HCT116 (cell line): ENCODE data around the gene CFAP45.

Source experiments
- CEBPB ChIP-seq: IDR thresholded peaks from 2 replicates; pipeline ENCODE4 v1.6.1; 2012; ENCODE audit warnings: low read depth
- CTCF ChIP-seq, 3 experiments: fragments of 200-600 bp in 1 of 3; sonication (generic) in 1 of 3; IDR thresholded peaks in 2 of 3; conservative IDR thresholded peaks in 1 of 3; 2 replicates each; pipeline ENCODE4 v1.5.1; 2012 to 2017; ENCODE audit warnings: low read depth in 2 of 3, low read length in 2 of 3, antibody characterized with exemption in 1 of 3, borderline replicate concordance in 1 of 3, control low read depth in 1 of 3, mild to moderate bottlenecking in 1 of 3, mixed read lengths in 1 of 3, mixed run types in 1 of 3, moderate library complexity in 1 of 3; ENCODE audit not compliant: insufficient read depth in 1 of 3
- EZH2phosphoT487 ChIP-seq: fragments of 200-600 bp; IDR thresholded peaks from 2 replicates; pipeline ENCODE4 v1.6.1; 2018; ENCODE audit warnings: antibody characterized with exemption, borderline replicate concordance
- MAX ChIP-seq: IDR thresholded peaks from 2 replicates; pipeline ENCODE4 v1.6.1; 2012
- POLR2A ChIP-seq: IDR thresholded peaks from 2 replicates; pipeline ENCODE4 v1.7.0; 2011; ENCODE audit warnings: borderline replicate concordance; ENCODE audit not compliant: insufficient read depth, insufficient read length; ENCODE audit errors: extremely low read depth
- POLR2AphosphoS5 ChIP-seq: IDR thresholded peaks from 2 replicates; pipeline ENCODE4 v1.6.1; 2011; ENCODE audit warnings: mild to moderate bottlenecking, low read depth, low read length, moderate library complexity
- RAD21 ChIP-seq: IDR thresholded peaks from 2 replicates; pipeline ENCODE4 v1.6.1; 2012; ENCODE audit warnings: low read depth, mild to moderate bottlenecking
- REST ChIP-seq: IDR thresholded peaks from 2 replicates; pipeline ENCODE4 v1.6.1; 2012; ENCODE audit warnings: low read depth
- SP1 ChIP-seq: IDR thresholded peaks from 2 replicates; pipeline ENCODE4 v1.6.1; 2012; ENCODE audit warnings: low read depth
- SRF ChIP-seq: IDR thresholded peaks from 2 replicates; pipeline ENCODE4 v1.6.1; 2012; ENCODE audit warnings: low read depth
- TCF7L2 ChIP-seq: IDR thresholded peaks from 2 replicates; pipeline ENCODE4 v1.7.0; 2011; ENCODE audit warnings: borderline replicate concordance, inconsistent platforms; ENCODE audit not compliant: insufficient read depth, insufficient read length; ENCODE audit errors: extremely low read depth
- ZNF274 ChIP-seq: fragments of 200-500 bp; sonication (Bioruptor generic); IDR thresholded peaks from 2 replicates; pipeline ENCODE4 v1.6.1; 2014; ENCODE audit warnings: mild to moderate bottlenecking, low read depth, low read length, inconsistent platforms

- no peak for TF ChIP-seq CEBPB
- TF ChIP-seq CTCF (IDR thresholded peaks at IDR 0.05 in 2 of 3, conservative IDR thresholded peaks at IDR 0.05 in 1 of 3; ENCODE audit: borderline replicate concordance in 1 of 3, insufficient read depth in 1 of 3, low read depth in 2 of 3, low read length in 2 of 3), result no peak
- TF ChIP-seq REST, result no peak
- no peak for TF ChIP-seq RAD21
- TF ChIP-seq ZNF274, result no peak
- TF ChIP-seq POLR2A, result no peak
- no peak for TF ChIP-seq MAX
- TF ChIP-seq POLR2AphosphoS5, result no peak
- no peak for TF ChIP-seq EZH2phosphoT487
- TF ChIP-seq SRF, result no peak
- no peak for TF ChIP-seq SP1
- no peak for TF ChIP-seq TCF7L2
Observed at GRCh38 chr1:159827102-159827490, 72.9 kb downstream of the CFAP45 start.
